ENCODE measurements around the gene RARS2.
A peak's percentile ranks its signal among the peaks of the same experiment; 100 is the strongest.

RARS2 gene

DNA sequence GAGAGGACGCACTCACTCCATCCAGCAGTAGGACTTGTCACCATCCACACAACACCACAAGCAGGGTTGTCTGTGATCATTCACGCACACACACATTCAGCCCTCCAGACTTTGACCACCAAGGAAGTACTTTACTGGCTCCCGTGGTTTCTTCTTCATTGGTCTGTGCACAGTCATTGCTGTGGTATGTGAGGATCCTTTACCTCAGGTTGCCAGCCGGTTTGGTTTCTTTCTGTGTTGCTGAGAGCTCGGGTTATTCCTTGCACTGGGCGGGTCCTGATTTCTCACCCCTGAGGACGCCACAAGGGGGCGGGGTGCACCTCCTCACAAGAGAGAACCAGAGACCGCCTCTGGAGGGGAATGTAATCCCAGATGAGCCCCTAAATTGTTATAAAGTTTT, 105.9 kb downstream of the RARS2 start:
- ChIA-PET CTCF (no interaction called here), POLR2A (no interaction called here)
- H3K4me3 ChIP-seq (ENCODE audit: low read depth, low read length): no peak overlapping the region
- DNase-seq (ENCODE audit: low read depth, low spot score): no peak
- TF ChIP-seq, protein P1, sequence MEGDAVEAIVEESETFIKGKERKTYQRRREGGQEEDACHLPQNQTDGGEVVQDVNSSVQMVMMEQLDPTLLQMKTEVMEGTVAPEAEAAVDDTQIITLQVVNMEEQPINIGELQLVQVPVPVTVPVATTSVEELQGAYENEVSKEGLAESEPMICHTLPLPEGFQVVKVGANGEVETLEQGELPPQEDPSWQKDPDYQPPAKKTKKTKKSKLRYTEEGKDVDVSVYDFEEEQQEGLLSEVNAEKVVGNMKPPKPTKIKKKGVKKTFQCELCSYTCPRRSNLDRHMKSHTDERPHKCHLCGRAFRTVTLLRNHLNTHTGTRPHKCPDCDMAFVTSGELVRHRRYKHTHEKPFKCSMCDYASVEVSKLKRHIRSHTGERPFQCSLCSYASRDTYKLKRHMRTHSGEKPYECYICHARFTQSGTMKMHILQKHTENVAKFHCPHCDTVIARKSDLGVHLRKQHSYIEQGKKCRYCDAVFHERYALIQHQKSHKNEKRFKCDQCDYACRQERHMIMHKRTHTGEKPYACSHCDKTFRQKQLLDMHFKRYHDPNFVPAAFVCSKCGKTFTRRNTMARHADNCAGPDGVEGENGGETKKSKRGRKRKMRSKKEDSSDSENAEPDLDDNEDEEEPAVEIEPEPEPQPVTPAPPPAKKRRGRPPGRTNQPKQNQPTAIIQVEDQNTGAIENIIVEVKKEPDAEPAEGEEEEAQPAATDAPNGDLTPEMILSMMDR (IDR thresholded peaks at IDR 0.05; ENCODE audit: insufficient read depth, low read length, missing control alignments): no peak

DNA sequence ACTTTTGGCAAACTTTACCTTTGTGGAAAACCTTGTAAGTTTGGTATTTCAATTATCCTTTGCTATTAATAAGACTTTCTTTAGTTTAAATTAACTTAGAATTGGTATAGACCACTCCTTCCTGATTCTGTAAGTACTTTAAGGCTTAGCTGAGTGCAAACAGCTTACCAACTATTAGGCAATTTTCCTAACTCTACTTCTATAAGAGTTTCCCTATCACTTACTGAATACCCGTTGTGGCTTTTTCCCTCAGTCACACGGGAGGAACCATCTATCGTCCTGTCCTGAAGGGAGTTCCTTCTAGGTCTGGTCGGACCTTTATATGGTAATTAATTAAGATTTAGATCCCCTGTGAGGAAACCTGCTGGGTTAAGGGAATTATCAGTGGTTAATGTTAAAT, 107.4 kb downstream of the RARS2 start:
- ChIA-PET POLR2A (no interaction called here), CTCF (no interaction called here)
- H3K4me3 ChIP-seq (ENCODE audit: low read depth, low read length): no peak overlapping the region
- TF ChIP-seq, protein P1 (IDR thresholded peaks at IDR 0.05; ENCODE audit: insufficient read depth, low read length, missing control alignments): no peak
- DNase-seq (ENCODE audit: low read depth, low spot score): no peak

DNA sequence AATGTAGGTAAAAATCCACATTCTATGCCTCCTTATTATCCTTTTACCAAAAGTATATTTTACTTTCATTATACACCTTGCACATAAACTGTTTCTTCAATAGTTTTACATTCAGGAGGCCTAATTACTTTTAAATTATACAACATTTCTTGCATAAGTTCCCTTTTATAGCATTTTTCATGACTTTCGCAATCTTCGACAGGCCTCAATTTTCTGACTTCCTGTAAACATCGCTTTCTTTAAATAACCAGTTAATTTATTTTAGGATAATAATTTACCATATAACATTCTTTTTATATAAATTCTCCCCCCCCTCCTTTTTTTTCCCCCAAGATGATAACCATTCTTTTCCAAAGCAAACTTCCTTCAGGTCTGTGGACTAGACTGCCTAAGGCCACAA, 107.9 kb downstream of the RARS2 start:
- CTCF ChIA-PET: no interaction called here
- POLR2A ChIA-PET: no interaction called here
- TF ChIP-seq, protein P1 (IDR thresholded peaks at IDR 0.05; ENCODE audit: insufficient read depth, low read length, missing control alignments): no peak
- DNase-seq (ENCODE audit: low read depth, low spot score): no peak
- no peak overlapping the region for H3K4me3 ChIP-seq (ENCODE audit: low read depth, low read length)

DNA sequence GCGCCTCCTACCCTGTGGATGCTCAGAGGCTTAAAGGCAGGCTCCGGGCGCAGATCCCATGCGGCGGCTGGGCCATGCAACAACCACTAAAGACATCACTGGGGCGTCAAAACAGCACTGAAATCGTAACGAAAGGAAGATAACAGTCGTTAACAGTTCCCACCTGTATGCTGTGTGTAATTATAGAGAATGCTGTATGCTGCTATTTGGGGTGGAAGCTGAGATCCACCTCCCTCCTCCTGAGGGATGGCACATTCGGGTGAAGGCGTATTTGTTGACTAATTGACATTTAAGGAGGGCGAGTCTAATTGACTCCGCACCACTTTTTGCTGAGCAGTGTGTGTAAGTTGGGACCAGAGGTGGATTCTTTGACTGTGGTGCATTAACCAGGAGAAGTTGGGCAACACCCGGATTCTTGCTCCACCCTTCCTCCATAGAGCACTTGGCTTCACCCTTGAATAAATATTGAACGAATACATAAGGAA, 116.3 kb downstream of the RARS2 start:
- CTCF ChIA-PET: interaction anchor here (1.3 kb wide), 1 partner anchor 80 kb away, joined by 3 read pairs; no protein-coding TSS in a partner anchor
- TF ChIP-seq, protein P1 (IDR thresholded peaks at IDR 0.05; ENCODE audit: insufficient read depth, low read length, missing control alignments): peak; percentile 19
- peak overlapping the region; percentile 94 for H3K4me3 ChIP-seq (ENCODE audit: low read depth, low read length)
- POLR2A ChIA-PET: no interaction called here
- no peak for DNase-seq (ENCODE audit: low read depth, low spot score)

DNA sequence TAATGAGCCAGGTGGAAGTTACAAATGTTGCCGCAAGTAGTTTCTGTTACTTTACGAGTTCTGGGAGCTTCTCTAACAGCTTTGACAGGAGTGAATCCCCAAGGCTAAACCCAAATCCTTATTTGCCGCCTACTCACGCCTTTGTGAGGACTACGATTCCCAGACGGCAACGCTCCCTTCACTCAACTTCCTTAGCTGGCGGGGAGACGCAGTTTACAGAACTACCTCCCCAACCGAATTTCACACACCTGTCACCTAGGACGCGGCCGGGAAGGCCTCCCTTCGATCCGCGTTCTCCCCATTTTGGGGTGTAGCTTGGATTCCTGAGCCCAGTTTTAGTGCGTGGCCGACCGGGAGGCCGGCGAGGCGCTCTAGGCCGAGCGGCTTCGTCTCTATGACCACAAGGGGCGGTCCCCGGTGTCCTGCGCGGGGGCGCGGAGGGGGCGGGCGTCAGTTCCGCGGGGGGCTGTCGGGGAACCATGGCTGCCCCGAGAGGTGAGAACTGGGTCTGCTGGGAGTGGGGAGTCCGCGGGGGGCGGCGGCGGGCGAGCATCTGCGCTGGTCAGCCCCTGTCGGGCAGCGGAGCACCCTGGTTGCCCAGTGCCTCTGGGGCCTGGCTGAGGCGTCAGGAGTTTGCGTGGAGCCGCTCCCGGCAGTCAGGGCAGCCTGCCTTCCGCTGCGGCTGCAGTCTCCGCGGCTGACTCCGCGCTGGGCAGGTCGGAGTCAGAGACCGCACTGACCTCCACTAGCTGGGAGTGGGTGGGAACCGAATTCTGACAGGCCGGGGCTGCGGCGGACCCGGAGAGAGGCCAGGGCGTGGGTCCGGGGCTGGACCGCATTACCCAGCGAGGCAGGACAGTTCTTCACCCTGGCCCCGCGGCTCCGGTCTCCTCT, 117.0 kb downstream of the RARS2 start, which contains the start of gene SLC35A1:
TSS of gene SLC35A1 (plus strand) at position 450 of the 894 bp plus-strand sequence. CDS start at position 480, 30 bp downstream.
- CTCF ChIA-PET: interaction anchor here (1.3 kb wide), 1 partner anchor 79 kb away, joined by 3 read pairs; no protein-coding TSS in a partner anchor
- POLR2A ChIA-PET: no interaction called here

DNA sequence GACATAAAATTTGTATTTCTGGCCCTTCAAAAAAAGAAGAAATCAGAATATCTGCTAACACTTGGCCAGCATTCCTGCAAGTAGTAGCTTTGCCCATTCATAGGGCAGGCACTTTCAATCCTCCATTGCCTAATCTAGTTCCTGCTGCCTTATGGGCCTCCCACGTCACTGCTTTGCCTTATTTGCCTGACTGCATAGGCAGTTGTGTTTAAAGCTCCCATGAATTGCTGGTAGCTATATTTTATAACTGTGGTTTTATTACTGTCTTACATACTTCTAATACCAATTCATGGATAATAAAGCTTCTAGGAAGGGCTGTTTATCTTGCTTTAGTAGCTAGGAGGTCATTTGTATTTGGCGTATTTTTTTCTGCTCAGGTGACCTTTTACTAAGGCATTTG, 124.7 kb downstream of the RARS2 start:
- TF ChIP-seq, protein P1 (IDR thresholded peaks at IDR 0.05; ENCODE audit: insufficient read depth, low read length, missing control alignments): no peak
- ChIA-PET POLR2A (interaction anchor here (0.5 kb wide), 1 partner anchor 190 kb away, joined by 4 read pairs; no protein-coding TSS in a partner anchor), CTCF (no interaction called here)
- H3K4me3 ChIP-seq (ENCODE audit: low read depth, low read length): no peak overlapping the region
- no peak for DNase-seq (ENCODE audit: low read depth, low spot score)

More for the DNA sequence above, 117.0 kb downstream of the RARS2 start, which contains the start of gene SLC35A1:
- peak; percentile 7 for DNase-seq (ENCODE audit: low read depth, low spot score)
- TF ChIP-seq, protein P1 (IDR thresholded peaks at IDR 0.05; ENCODE audit: insufficient read depth, low read length, missing control alignments): peak; percentile 9
- peak within 1 kb of the TSS; percentile 94 for H3K4me3 ChIP-seq (ENCODE audit: low read depth, low read length)
